ENCODE measurements around the gene OSER1.
A peak's percentile ranks its signal among the peaks of the same experiment; 100 is the strongest.

The OSER1 gene

GRCh38 chr20:44174996-44175765 lies 35.4 kb downstream of the OSER1 start:
- DNase-seq (ENCODE audit: low read depth in 2 of 2) = no peak

GRCh38 chr20:44173846-44174245 lies 36.7 kb downstream of the OSER1 start:
- DNase-seq (ENCODE audit: low read depth in 2 of 2) = no peak

- DNase-seq (ENCODE audit: low read depth in 2 of 2) = no peak
Observed at GRCh38 chr20:44173116-44173515, 37.5 kb downstream of the OSER1 start.

- DNase-seq (ENCODE audit: low read depth in 2 of 2) = no peak
Observed at GRCh38 chr20:44172572-44172950, 38.0 kb downstream of the OSER1 start.

- no peak for DNase-seq (ENCODE audit: low read depth in 2 of 2)
Observed at GRCh38 chr20:44171775-44172571, 38.6 kb downstream of the OSER1 start.

- no peak for DNase-seq (ENCODE audit: low read depth in 2 of 2)
Observed at GRCh38 chr20:44170816-44171410, 39.7 kb downstream of the OSER1 start.

- DNase-seq (ENCODE audit: low read depth in 2 of 2) = no peak
Observed at GRCh38 chr20:44167736-44168135, 42.8 kb downstream of the OSER1 start.

- peak in 1 of 2 experiments; percentile 31 for DNase-seq (ENCODE audit: low read depth in 2 of 2)
Observed at GRCh38 chr20:44166477-44166876, 44.1 kb downstream of the OSER1 start.

GRCh38 chr20:44166008-44166407 lies 44.6 kb downstream of the OSER1 start:
- peak in 1 of 2 experiments; percentile 20 for DNase-seq (ENCODE audit: low read depth in 2 of 2)

GRCh38 chr20:44160133-44160532 lies 50.4 kb downstream of the OSER1 start:
- no peak for DNase-seq (ENCODE audit: low read depth in 2 of 2)

- no peak for DNase-seq (ENCODE audit: low read depth in 2 of 2)
Observed at GRCh38 chr20:44159711-44160110, 50.9 kb downstream of the OSER1 start.

GRCh38 chr20:44159125-44159524 lies 51.4 kb downstream of the OSER1 start:
- no peak for DNase-seq (ENCODE audit: low read depth in 2 of 2)

- no peak for DNase-seq (ENCODE audit: low read depth in 2 of 2)
Observed at GRCh38 chr20:44157061-44157460, 53.5 kb downstream of the OSER1 start.

GRCh38 chr20:44154521-44155001 lies 56.0 kb downstream of the OSER1 start:
- no peak for DNase-seq (ENCODE audit: low read depth in 2 of 2)

- peak in 1 of 2 experiments; percentile 20 for DNase-seq (ENCODE audit: low read depth in 2 of 2)
Observed at GRCh38 chr20:44153636-44154043, 56.9 kb downstream of the OSER1 start.

- DNase-seq (ENCODE audit: low read depth in 2 of 2) = no peak
Observed at GRCh38 chr20:44151621-44152416, 58.8 kb downstream of the OSER1 start.

- DNase-seq (ENCODE audit: low read depth in 2 of 2) = no peak
Observed at GRCh38 chr20:44146272-44146671, 64.3 kb downstream of the OSER1 start.
